H1 (cell line): Measurements from ENCODE around the gene PARD3. TPM values are rescaled to one million over a fixed set of nuclear protein-coding genes. Genes with fewer than 3 reads are reported as not detected.

Experiments used
- CTCF ChIA-PET: fragments of 300-600 bp; sonication (Branson Sonifier 250); formaldehyde crosslinking; loops from one replicate; lab custom pipeline; 2021; ENCODE audit not compliant: partially characterized antibody; lab: Charles Lee
- POLR2A ChIA-PET: fragments of 300-600 bp; sonication (Branson Sonifier 250); formaldehyde crosslinking; loops from one replicate; lab custom pipeline; 2021; ENCODE audit warnings: inconsistent platforms; ENCODE audit not compliant: partially characterized antibody; lab: Charles Lee
- DNase-seq, 2 experiments: peaks; one replicate each; pipeline versions ENCODE4 v3.0.0 to v3.0.0-alpha.2; 2010 to 2022; ENCODE audit warnings: low spot score in 2 of 2, low read depth in 1 of 2, mixed read lengths in 1 of 2
- FAIRE-seq: peaks from 2 replicates; lab custom pipeline; 2011; peaks lifted over from hg19 to GRCh38; lab: Jason Lieb, UNC
- H2AFZ ChIP-seq: 2 replicates; pipeline ENCODE4 v1.8.1; 2012; ENCODE audit warnings: low read length, inconsistent platforms
- H2AK5ac ChIP-seq: 2 replicates; pipeline ENCODE4 v1.6.1; 2013; ENCODE audit warnings: low read depth, low read length
- H2BK120ac ChIP-seq: replicated peaks from 2 replicates; pipeline ENCODE3; 2013; ENCODE audit warnings: low read depth, low read length, inconsistent platforms
- H2BK12ac ChIP-seq: 2 replicates; pipeline ENCODE4 v1.6.1; 2013; ENCODE audit warnings: low read depth, low read length
- H2BK15ac ChIP-seq: 2 replicates; pipeline ENCODE4 v1.6.1; 2013; ENCODE audit warnings: low read length
- H2BK20ac ChIP-seq: 2 replicates; pipeline ENCODE4 v1.6.1; 2013; ENCODE audit warnings: low read length
- H2BK5ac ChIP-seq: 2 replicates; pipeline ENCODE4 v1.6.1; 2013; ENCODE audit warnings: low read depth, low read length
- H3K14ac ChIP-seq: 2 replicates; pipeline ENCODE4 v1.6.1; 2013; ENCODE audit warnings: inconsistent platforms; ENCODE audit not compliant: insufficient read length
- H3K18ac ChIP-seq: 2 replicates; pipeline ENCODE4 v1.6.1; 2013; ENCODE audit warnings: low read length; ENCODE audit errors: extremely low read depth
- H3K23ac ChIP-seq: 2 replicates; pipeline ENCODE4 v1.6.1; 2013; ENCODE audit warnings: inconsistent platforms; ENCODE audit not compliant: insufficient read length
- H3K23me2 ChIP-seq: 2 replicates; pipeline ENCODE4 v1.6.1; 2013; ENCODE audit warnings: low read depth, low read length
- H3K27ac ChIP-seq: 2 replicates; pipeline ENCODE4 v1.6.1; 2011; ENCODE audit warnings: low read depth, low read length, inconsistent platforms
- H3K27me3 ChIP-seq, 4 experiments: replicated peaks in 1 of 4; 1 replicate in 1 of 4; 2 replicates in 3 of 4; pipeline versions ENCODE4 v1.6.1 to v1.8.1; 2011 to 2013; ENCODE audit warnings: low read length in 3 of 4, mild to moderate bottlenecking in 3 of 4, inconsistent platforms in 2 of 4, mixed read lengths in 2 of 4, moderate library complexity in 1 of 4; ENCODE audit not compliant: control insufficient read depth in 3 of 4, insufficient read depth in 3 of 4; ENCODE audit errors: extremely low read depth in 1 of 4
- H3K36me3 ChIP-seq, 4 experiments: 2 replicates each; pipeline versions ENCODE4 v1.6.1 to v1.8.1; 2011 to 2013; ENCODE audit warnings: mild to moderate bottlenecking in 4 of 4, low read length in 3 of 4, moderate library complexity in 2 of 4, control low read depth in 1 of 4, inconsistent platforms in 1 of 4; ENCODE audit not compliant: insufficient read depth in 4 of 4, control insufficient read depth in 2 of 4
- H3K4ac ChIP-seq: replicated peaks from 2 replicates; pipeline ENCODE3; 2013; ENCODE audit warnings: low read length, low read depth, mixed read lengths, inconsistent platforms; ENCODE audit not compliant: insufficient read length
- H3K4me1 ChIP-seq, 4 experiments: replicated peaks in 1 of 4; 1 replicate in 1 of 4; 2 replicates in 3 of 4; pipeline versions ENCODE4 v1.6.1 to v1.8.1; 2011 to 2013; ENCODE audit warnings: low read length in 3 of 4, inconsistent platforms in 2 of 4, mixed read lengths in 1 of 4; ENCODE audit not compliant: insufficient read depth in 4 of 4, control insufficient read depth in 3 of 4
- H3K4me2 ChIP-seq, 2 experiments: 2 replicates each; pipeline versions ENCODE4 v1.6.1 to v1.8.1; 2011 to 2013; ENCODE audit warnings: low read depth in 2 of 2, low read length in 2 of 2, control low read depth in 1 of 2, inconsistent platforms in 1 of 2, mild to moderate bottlenecking in 1 of 2; ENCODE audit not compliant: insufficient read depth in 1 of 2
- H3K4me3 ChIP-seq, 4 experiments: fragments of 200-600, 300-600 bp in 1 of 4; sonication (generic), shearing (Covaris generic), sonication (Bioruptor Twin) in 1 of 4; 2 replicates each; pipeline versions ENCODE4 v1.5.1 to v1.8.1; 2011 to 2016; ENCODE audit warnings: low read length in 4 of 4, low read depth in 3 of 4, control low read depth in 2 of 4, inconsistent platforms in 2 of 4, mild to moderate bottlenecking in 2 of 4, mixed read lengths in 1 of 4, moderate library complexity in 1 of 4; ENCODE audit not compliant: insufficient read depth in 2 of 4; ENCODE audit errors: extremely low read depth in 1 of 4
- H3K56ac ChIP-seq: replicated peaks from 2 replicates; pipeline ENCODE3; 2013; ENCODE audit warnings: low read depth, mild to moderate bottlenecking, mixed read lengths, low read length, inconsistent platforms; ENCODE audit not compliant: insufficient read length
- H3K79me1 ChIP-seq: 2 replicates; pipeline ENCODE4 v1.6.1; 2013; ENCODE audit warnings: low read depth, low read length, control low read depth
- H3K79me2 ChIP-seq, 2 experiments: 2 replicates each; pipeline versions ENCODE4 v1.6.1 to v1.8.1; 2012 to 2013; ENCODE audit warnings: low read length in 2 of 2, mild to moderate bottlenecking in 2 of 2, inconsistent platforms in 1 of 2; ENCODE audit not compliant: insufficient read depth in 2 of 2, control insufficient read depth in 1 of 2
- H3K9ac ChIP-seq, 4 experiments: replicated peaks in 1 of 4; 1 replicate in 1 of 4; 2 replicates in 3 of 4; pipeline versions ENCODE4 v1.6.1 to v1.8.1; 2011 to 2013; ENCODE audit warnings: low read depth in 3 of 4, low read length in 3 of 4, control low read depth in 2 of 4, mild to moderate bottlenecking in 2 of 4, moderate library complexity in 2 of 4, inconsistent platforms in 1 of 4; ENCODE audit errors: extremely low read depth in 1 of 4
- H3K9me3 ChIP-seq, 2 experiments: 2 replicates each; pipeline versions ENCODE4 v1.6.1 to v1.8.1; 2012 to 2013; ENCODE audit warnings: mild to moderate bottlenecking in 2 of 2, moderate library complexity in 2 of 2, control low read depth in 1 of 2, inconsistent platforms in 1 of 2, low read depth in 1 of 2, low read length in 1 of 2, mixed read lengths in 1 of 2; ENCODE audit not compliant: insufficient read depth in 2 of 2
- H4K20me1 ChIP-seq, 2 experiments: replicated peaks in 1 of 2; 2 replicates each; pipeline versions ENCODE3 to v1.8.1; 2011 to 2013; ENCODE audit warnings: inconsistent platforms in 2 of 2, low read length in 2 of 2, mild to moderate bottlenecking in 1 of 2; ENCODE audit not compliant: insufficient read depth in 2 of 2, control insufficient read depth in 1 of 2
- H4K5ac ChIP-seq: 2 replicates; pipeline ENCODE4 v1.6.1; 2013; ENCODE audit warnings: low read length, low read depth, mixed read lengths, inconsistent platforms; ENCODE audit not compliant: insufficient read length
- H4K8ac ChIP-seq: 2 replicates; pipeline ENCODE4 v1.8.0; 2013; ENCODE audit warnings: mild to moderate bottlenecking, moderate library complexity, low read length, inconsistent platforms; ENCODE audit not compliant: insufficient read depth; ENCODE audit errors: extremely low read depth
- H4K91ac ChIP-seq: replicated peaks from 2 replicates; pipeline ENCODE3; 2013; ENCODE audit warnings: low read length, mixed read lengths, inconsistent platforms; ENCODE audit not compliant: insufficient read length
- CBX5 ChIP-seq: fragments of 300-800, 300-1000 bp; sonication (generic); IDR thresholded peaks from 2 replicates; pipeline ENCODE4 v1.7.1; 2016; ENCODE audit warnings: antibody characterized with exemption, low read length, low read depth
- RXRA ChIP-seq: IDR thresholded peaks from 2 replicates; pipeline ENCODE4 v1.6.1; 2011; ENCODE audit warnings: low read depth, mild to moderate bottlenecking, low read length, moderate library complexity; ENCODE audit not compliant: insufficient read depth
- WGBS, 2 experiments: shearing (Covaris generic) in 1 of 2; methylation state at CpG; one replicate each; pipeline versions ENCODE4 v1.1.6 to v1.1.7; 2013 to 2015; ENCODE audit warnings: low lambda C conversion rate in 2 of 2, mixed read lengths in 2 of 2, inconsistent platforms in 1 of 2, low coverage in 1 of 2, missing lambda C conversion rate in 1 of 2; ENCODE audit not compliant: insufficient replicate concordance in 2 of 2, insufficient coverage in 1 of 2, insufficient read length in 1 of 2; ENCODE audit errors: extremely low coverage in 1 of 2, missing lambda C conversion rate in 1 of 2; 5-methylcytosine and 5-hydroxymethylcytosine counted together
- polyA plus RNA-seq, 7 experiments: library from polyadenylated mRNA; depleted of rRNA in 3 of 7; stranded (reverse) in 5 of 7; unstranded in 2 of 7; fragments of >200 nt in 5 of 7; fragments of 200-250 nt in 2 of 7; gene quantifications; 1 replicate in 5 of 7; 2 replicates in 1 of 7; 4 replicates in 1 of 7; pipeline versions ENCODE4 v1.2.1 to v1.2.3, GENCODE V29; 2011 to 2013; ENCODE audit warnings: missing spikeins in 2 of 7, mixed read lengths in 2 of 7
- total RNA-seq: library from RNA; stranded (reverse); fragmentation: NEBNext Ultra II Directional; extraction: Animal tissue kit (Norgen Biotek cat#: 25700); gene quantifications from 2 replicates; pipeline ENCODE4 v1.2.1, GENCODE V29; 2021

The PARD3 gene
- total and polyA plus RNA-seq, 2 of the 8 experiments (the other 6 are each of a cell fraction or from before 2014, with no cell fraction given) = 19.7 to 49.1 TPM

DNA sequence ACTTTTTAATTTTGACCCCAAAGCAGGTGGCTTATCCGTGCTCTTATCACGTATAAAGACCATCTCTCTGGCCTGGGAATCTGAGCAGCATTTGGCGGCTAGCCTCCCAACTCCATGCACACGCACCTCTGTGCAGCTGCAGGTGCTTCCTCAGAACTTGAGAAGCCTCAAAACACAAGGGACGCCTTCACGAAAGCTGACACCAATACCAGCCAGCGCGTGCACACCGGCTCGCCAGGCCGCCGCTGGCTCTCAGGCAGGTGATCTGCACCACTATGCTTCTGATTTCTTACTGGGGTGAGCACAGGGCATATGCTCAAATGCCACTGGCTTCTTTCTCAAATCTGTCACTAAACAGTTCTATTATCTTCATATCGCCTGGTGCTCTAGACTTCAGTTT is 145.0 kb downstream of the PARD3 start:
- Histone ChIP-seq H4K8ac (no peak overlapping the region), H3K9ac (no peak overlapping the region), H2AFZ (no peak overlapping the region), H3K4me3 (no peak overlapping the region), H3K27me3 (no peaks in the 10 kb centered on the region), H3K14ac (no peak overlapping the region), H3K9me3 (no peaks in the 10 kb centered on the region), H2BK12ac (no peak overlapping the region), H3K56ac (no peak overlapping the region), H3K4me2 (no peak overlapping the region), H3K79me2 (peaks cover 0 to 74% of the 10 kb centered on the region in 2 experiments; a peak in 2 of 4 replicates), H3K27ac (no peak overlapping the region), H3K4ac (no peak overlapping the region), H4K20me1 (peaks cover 1 to 8% of the 10 kb centered on the region in 2 experiments), H3K23ac (no peak overlapping the region), H4K91ac (no peak overlapping the region), H3K18ac (no peak overlapping the region), H2AK5ac (no peak overlapping the region), H3K23me2 (no peaks in the 10 kb centered on the region), H4K5ac (no peak overlapping the region), H2BK20ac (no peak overlapping the region), H3K4me1 (peaks cover 0 to 5% (median under 1%) of the 10 kb centered on the region in 4 experiments; a peak in 2 of 7 replicates), H2BK120ac (no peak overlapping the region), H3K36me3 (no peaks in the 10 kb centered on the region), H3K79me1 (no peaks in the 10 kb centered on the region), H2BK5ac (no peak overlapping the region), H2BK15ac (no peak overlapping the region)
- FAIRE-seq (no peak), DNase-seq (no peak)
- WGBS, 2 experiments = 75% methylated on average over 13 of the region's 13 CpGs; no CpG with 5 or more reads in 1 of the 2 experiments
- CTCF ChIA-PET = interaction anchor here (0.7 kb wide), 1 partner anchor 19 kb away, joined by 3 read pairs; no protein-coding TSS in a partner anchor
- TF ChIP-seq RXRA (no peak), CBX5 (no peak)
- POLR2A ChIA-PET = no interaction called here
